GM21515 (cell line): ENCODE measurements around the gene SEPTIN1.

Experiments used
- ATAC-seq: cut with Tn5 transposase; IDR thresholded peaks from one replicate; pipeline ENCODE4 v1.9.1; 2021; ENCODE audit not compliant: unreplicated experiment

The SEPTIN1 gene

GRCh38 chr16:30382111-30382881 lies at the start of gene SEPTIN1:
Gene SEPTIN1 (minus strand): TSS chr16:30382561. CDS start chr16:30382542, 19 bp downstream.
- no peak for ATAC-seq

GRCh38 chr16:30430428-30430970 lies 48.1 kb upstream of the SEPTIN1 start:
- peak; percentile 14 for ATAC-seq

GRCh38 chr16:30429678-30430427 lies 47.5 kb upstream of the SEPTIN1 start, which contains the start of gene DCTPP1:
Gene DCTPP1 (minus strand): TSS chr16:30430030. CDS start chr16:30429980, 50 bp downstream.
- ATAC-seq = peak; percentile 89

- ATAC-seq = no peak
Observed at GRCh38 chr16:30429418-30429677, 47.0 kb upstream of the SEPTIN1 start.

GRCh38 chr16:30428055-30428454 lies 45.7 kb upstream of the SEPTIN1 start:
- ATAC-seq = no peak

- ATAC-seq = no peak
Observed at GRCh38 chr16:30421010-30421409, 38.6 kb upstream of the SEPTIN1 start.

- no peak for ATAC-seq
Observed at GRCh38 chr16:30418350-30419181, 36.2 kb upstream of the SEPTIN1 start.

- ATAC-seq = peak; percentile 72
Observed at GRCh38 chr16:30417529-30418349, 35.4 kb upstream of the SEPTIN1 start.

GRCh38 chr16:30416624-30417528 lies 34.5 kb upstream of the SEPTIN1 start:
- ATAC-seq = no peak

GRCh38 chr16:30416047-30416603 lies 33.8 kb upstream of the SEPTIN1 start:
- ATAC-seq = no peak

GRCh38 chr16:30414159-30414558 lies 31.8 kb upstream of the SEPTIN1 start:
- no peak for ATAC-seq

GRCh38 chr16:30413112-30413806 lies 30.9 kb upstream of the SEPTIN1 start:
- no peak for ATAC-seq

GRCh38 chr16:30409125-30410060 lies 27.0 kb upstream of the SEPTIN1 start:
- ATAC-seq = no peak

GRCh38 chr16:30407804-30408534 lies 25.6 kb upstream of the SEPTIN1 start:
- ATAC-seq = no peak

GRCh38 chr16:30407102-30407803 lies 24.9 kb upstream of the SEPTIN1 start, which contains the start of gene ZNF771:
Gene ZNF771 (plus strand): TSS chr16:30407606. CDS start chr16:30408054, 448 bp downstream.
- ATAC-seq = peak; percentile 68

GRCh38 chr16:30406795-30407101 lies 24.4 kb upstream of the SEPTIN1 start:
- ATAC-seq = peak; percentile 23
